Activated gamma-delta T cell treated with anti-CD3 and anti-CD28 coated beads, Interleukin-2, amount 50 U/mL, for 16 hours (primary cell): ENCODE measurements around the gene SLC25A44.

Experiments used
- DNase-seq: peaks from one replicate; pipeline ENCODE4 v3.0.0-alpha.2; 2020; ENCODE audit warnings: low read depth

The SLC25A44 gene

GRCh38 chr1:156193488-156194299 lies at the start of gene SLC25A44:
Gene SLC25A44 (plus strand): TSS chr1:156194104. CDS start chr1:156199848, 5,744 bp downstream.
- DNase-seq: peak; percentile 96

- no peak for DNase-seq
Observed at GRCh38 chr1:156144742-156145141, 49.2 kb upstream of the SLC25A44 start.

GRCh38 chr1:156145650-156146019 lies 48.3 kb upstream of the SLC25A44 start:
- DNase-seq: no peak

GRCh38 chr1:156146020-156146768 lies 47.7 kb upstream of the SLC25A44 start:
- no peak for DNase-seq

- DNase-seq: no peak
Observed at GRCh38 chr1:156146769-156147405, 47.0 kb upstream of the SLC25A44 start.

- no peak for DNase-seq
Observed at GRCh38 chr1:156148216-156148615, 45.7 kb upstream of the SLC25A44 start.

GRCh38 chr1:156149374-156150332 lies 44.3 kb upstream of the SLC25A44 start:
- DNase-seq: no peak

- DNase-seq: no peak
Observed at GRCh38 chr1:156150333-156151011, 43.4 kb upstream of the SLC25A44 start.

GRCh38 chr1:156151093-156151688 lies 42.7 kb upstream of the SLC25A44 start:
- no peak for DNase-seq

- no peak for DNase-seq
Observed at GRCh38 chr1:156152628-156153027, 41.3 kb upstream of the SLC25A44 start.

- DNase-seq: no peak
Observed at GRCh38 chr1:156153362-156153761, 40.5 kb upstream of the SLC25A44 start, which contains the start of gene SEMA4A. Gene SEMA4A (plus strand): TSS chr1:156153585. CDS start chr1:156154579, 994 bp downstream.

- no peak for DNase-seq
Observed at GRCh38 chr1:156154317-156154749, 39.6 kb upstream of the SLC25A44 start.

GRCh38 chr1:156155756-156156510 lies 38.0 kb upstream of the SLC25A44 start:
- DNase-seq: no peak

- DNase-seq: no peak
Observed at GRCh38 chr1:156157506-156157905, 36.4 kb upstream of the SLC25A44 start.

- DNase-seq: no peak
Observed at GRCh38 chr1:156157966-156158365, 35.9 kb upstream of the SLC25A44 start.

GRCh38 chr1:156160000-156160742 lies 33.7 kb upstream of the SLC25A44 start:
- no peak for DNase-seq

GRCh38 chr1:156160743-156161171 lies 33.1 kb upstream of the SLC25A44 start:
- DNase-seq: peak; percentile 57

GRCh38 chr1:156162430-156163037 lies 31.4 kb upstream of the SLC25A44 start:
- no peak for DNase-seq
